NCI-H146 treated with DMSO at 0.1 percent for 48 hours (cell line): ENCODE data around the gene ZNF84.
A peak's percentile ranks its signal among the peaks of the same experiment; 100 is the strongest.

ENCODE experiments used
- DNase-seq: peaks from one replicate; lab custom pipeline; 2025; ENCODE audit not compliant: unreplicated experiment; lab: John Stamatoyannopoulos, UW

Gene ZNF84

DNA sequence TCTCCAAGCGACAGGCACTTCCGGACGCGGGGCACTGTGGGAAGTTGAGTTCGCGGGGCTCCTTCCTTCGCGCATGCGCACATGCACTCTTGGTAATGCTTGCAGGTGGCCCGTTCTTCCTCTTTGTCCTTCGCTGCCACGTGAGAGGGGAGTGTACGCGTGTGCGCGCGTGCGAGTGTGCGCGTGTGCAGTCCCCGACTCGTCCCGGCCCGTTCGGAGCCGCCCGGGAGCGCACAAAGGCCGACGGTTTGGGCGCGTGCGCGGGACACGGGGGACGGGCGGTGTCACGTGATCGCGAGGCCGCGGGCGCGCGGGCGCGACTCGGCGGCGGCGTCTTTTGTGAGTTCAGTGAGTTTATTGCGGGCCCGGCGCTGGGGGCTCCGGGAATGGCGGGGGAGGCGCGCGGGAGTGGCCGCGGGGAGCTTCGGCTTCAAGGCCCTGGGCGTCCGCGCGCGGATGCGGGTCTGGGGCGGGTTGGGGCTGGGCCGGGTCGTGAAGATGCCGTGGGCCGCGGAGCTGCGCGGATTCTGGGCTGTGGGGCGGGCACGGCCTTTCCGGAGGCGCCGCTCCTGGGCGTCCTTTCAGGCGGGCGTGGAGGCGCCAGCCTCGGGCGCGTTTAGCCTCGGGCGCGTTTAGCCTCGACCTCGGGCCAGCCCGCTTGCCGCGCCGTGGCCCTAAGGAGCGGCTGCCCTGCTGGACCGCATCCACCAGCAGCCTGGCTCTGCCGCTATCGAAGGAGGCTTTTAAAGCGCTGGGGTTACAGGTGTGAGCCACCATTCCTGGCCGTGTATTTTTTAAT is at the start of gene ZNF84:
Gene ZNF84, plus strand, starts transcription at position 303 of the 799 bp plus-strand sequence. CDS start 3,959 bp downstream, outside the sequence.
- peak; percentile 93 for DNase-seq

DNA sequence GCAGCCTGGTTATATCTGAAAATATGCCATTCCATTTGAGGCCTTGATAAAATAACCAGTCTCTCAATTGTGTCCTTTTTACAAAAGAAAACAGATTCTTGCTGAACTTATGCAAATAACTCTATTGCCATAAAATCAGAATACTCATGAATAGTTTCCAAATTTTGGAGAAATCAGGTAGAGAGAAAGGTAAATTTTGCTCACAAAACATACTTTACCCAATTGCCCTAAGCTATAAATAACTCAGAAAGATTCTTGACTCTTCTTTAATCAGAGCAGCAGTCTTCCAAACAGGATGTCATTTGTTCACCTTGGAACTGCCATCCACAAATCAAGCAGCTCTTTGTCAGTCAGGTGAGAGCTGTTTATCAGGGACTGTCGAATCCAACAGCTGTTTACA is 38.6 kb upstream of the ZNF84 start:
- no peak for DNase-seq

DNA sequence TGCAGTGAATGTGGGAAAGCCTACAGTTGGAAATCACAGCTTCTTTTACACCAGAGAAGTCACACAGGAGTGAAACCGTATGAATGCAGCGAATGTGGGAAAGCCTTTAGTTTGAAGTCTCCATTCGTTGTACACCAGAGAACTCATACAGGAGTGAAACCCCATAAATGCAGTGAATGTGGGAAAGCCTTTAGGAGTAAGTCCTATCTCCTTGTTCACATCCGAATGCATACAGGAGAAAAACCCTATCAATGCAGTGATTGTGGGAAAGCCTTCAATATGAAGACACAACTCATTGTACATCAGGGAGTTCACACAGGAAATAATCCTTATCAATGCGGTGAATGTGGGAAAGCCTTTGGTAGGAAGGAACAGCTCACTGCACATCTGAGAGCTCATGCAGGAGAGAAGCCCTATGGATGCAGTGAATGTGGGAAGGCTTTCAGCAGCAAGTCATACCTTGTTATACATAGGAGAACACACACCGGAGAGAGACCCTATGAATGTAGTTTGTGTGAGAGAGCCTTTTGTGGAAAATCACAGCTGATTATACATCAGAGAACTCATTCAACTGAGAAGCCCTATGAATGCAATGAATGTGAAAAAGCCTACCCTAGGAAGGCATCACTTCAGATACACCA is 26.5 kb upstream of the ZNF84 start:
- DNase-seq, result no peak

DNA sequence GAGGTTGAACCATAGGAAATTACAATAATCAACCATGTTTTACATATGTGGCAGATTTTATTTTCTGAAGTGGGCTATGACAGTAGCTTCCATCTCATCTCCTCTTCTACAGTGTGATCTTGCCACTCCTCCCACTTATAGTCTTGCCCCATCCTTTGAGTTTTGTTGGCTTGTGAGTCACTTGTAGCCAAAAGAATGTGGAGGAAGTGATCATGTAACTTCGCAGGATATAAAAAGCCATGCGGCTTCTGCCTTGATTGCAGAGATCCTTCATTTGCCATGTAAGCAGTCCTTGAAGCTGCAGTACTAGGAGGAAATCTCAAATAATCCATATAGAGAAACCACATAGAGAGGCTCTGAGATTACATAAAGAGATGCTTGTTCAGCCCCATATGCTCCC is 13.7 kb upstream of the ZNF84 start:
- no peak for DNase-seq

DNA sequence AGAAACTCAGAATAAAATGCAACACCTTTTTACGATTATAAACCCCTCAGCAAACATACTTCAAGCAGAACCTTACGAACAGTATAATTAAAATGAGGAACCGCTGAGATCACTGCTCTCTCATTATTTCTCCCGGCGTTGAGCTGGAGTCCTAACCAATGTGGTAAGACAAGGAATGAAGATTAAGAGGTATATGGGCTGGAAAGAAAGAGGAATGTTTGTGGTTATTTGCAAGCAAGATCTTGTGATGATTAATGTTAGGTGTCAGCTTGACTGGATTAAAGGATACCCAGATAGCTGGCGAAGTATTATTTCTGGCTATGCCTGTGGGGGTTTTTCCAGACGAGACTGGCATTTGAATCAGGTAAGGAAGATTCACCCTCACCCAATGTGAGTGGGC is 10.3 kb upstream of the ZNF84 start:
- no peak for DNase-seq

DNA sequence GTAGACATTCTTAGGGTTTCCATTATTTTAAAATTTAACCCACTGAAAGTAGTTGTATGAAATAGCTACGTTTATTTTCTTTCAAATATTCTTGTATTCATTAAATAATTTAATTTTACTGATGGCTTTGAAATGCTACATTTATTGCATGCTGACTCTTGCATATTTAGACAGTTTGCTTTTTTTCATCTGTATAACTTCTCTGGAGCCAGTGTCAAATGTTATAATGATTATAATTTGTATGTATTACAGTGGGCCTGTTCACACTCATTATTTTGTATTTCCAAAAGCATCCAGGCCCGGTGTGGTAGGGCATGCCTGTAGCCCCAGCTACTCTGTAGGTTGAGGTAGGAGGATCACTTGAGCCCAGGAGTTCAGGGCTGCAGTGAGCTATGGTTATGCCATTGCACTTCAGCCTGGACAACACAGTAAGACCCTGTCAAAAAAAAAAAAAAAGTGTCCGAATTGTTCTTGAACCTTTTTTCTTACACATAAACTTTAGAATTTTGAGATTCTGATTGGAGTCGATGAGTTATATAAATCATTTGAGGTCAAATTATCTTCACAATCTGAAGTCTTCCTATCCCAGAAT is 905 bp downstream of the ZNF84 start:
- DNase-seq, result no peak

DNA sequence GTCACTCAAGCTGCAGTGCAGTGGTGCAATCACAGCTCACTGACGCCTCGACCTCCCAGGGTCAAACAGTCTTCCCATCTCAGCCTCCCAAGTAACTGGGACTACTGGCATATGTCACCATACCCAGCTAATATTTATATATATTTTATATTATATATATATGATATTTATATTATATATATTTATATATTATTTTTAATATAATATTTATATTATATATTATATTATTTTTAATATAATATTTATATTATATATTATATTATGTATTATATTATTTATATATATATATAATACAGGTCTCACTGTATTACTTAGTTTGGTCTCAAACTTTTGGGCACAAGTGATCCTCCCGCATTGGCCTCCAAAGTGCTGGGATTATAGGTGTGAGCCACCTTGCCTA is 9.4 kb downstream of the ZNF84 start:
- DNase-seq, result no peak

DNA sequence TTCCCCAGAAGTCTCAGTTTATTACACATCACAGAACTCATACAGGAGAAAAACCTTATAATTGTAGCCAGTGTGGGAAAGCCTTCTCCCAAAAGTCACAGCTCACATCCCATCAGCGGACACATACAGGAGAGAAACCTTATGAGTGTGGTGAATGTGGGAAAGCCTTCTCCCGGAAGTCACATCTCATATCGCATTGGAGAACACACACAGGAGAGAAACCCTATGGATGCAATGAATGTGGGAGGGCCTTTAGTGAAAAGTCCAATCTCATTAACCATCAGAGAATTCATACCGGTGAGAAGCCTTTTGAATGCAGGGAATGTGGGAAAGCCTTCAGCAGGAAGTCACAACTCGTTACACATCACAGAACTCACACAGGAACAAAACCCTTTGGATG is 20.1 kb downstream of the ZNF84 start:
- no peak for DNase-seq

DNA sequence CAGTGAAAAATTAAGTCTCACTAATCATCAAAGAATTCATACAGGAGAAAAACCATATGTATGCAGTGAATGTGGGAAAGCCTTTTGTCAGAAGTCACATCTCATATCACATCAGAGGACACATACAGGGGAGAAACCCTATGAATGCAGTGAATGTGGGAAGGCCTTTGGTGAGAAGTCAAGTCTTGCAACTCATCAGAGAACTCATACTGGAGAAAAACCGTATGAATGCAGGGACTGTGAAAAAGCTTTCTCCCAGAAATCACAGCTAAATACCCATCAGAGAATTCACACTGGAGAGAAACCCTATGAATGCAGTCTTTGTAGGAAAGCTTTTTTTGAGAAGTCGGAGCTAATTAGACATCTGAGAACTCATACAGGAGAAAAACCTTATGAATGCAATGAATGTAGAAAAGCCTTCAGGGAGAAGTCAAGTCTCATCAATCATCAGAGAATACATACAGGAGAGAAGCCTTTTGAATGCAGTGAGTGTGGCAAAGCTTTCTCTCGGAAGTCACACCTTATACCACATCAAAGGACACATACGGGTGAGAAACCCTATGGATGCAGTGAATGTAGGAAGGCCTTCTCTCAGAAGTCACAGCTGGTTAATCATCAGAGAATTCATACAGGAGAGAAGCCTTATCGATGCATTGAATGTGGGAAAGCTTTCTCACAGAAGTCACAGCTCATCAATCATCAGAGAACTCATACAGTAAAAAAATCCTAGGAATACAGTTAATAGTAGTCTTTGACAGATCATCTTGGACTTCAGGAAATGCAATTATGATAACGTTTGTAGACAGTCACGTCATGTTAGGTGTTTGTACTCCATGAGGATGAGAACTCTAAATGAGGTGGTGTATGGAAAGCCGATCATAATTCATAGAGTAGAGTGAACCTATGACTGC is 21.1 kb downstream of the ZNF84 start:
- no peak for DNase-seq

DNA sequence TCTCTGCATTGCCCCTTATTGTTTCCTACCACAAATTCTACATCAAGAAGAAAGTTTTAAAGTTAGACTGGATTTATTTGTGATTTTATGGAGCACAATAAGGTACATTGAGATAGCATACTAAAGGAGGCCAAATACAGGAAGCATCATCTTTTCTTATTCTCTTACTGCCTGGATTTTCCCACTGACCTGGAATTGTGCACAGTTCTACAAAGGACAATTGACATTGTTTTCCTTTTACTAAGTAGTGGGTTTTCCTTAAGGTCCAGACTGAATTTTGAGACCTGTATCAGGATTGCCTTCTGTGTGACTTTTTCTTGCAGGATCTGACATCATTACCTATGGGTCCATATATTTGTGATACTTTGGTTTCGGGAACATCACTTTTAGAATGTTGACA is 24.6 kb downstream of the ZNF84 start:
- no peak for DNase-seq

DNA sequence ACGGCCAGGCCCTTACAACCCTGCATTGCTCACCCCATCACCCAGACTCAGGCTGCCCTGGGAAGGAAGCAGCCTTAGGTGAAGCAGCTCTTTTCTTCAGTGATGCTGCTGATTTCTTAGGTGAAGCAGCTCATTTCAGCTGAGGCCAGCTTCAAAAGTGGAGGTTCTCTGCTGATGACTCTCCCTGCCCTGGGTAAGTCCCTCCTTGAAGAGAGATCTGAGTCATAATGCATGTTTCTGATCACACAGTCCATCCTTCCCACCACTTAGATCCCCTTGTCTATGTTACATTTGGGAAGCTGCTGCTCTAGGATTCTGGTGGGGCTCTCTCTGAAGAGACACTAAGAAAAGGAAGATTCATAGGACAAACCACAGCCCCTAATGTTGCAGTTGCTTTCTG is 26.2 kb downstream of the ZNF84 start:
- no peak for DNase-seq

DNA sequence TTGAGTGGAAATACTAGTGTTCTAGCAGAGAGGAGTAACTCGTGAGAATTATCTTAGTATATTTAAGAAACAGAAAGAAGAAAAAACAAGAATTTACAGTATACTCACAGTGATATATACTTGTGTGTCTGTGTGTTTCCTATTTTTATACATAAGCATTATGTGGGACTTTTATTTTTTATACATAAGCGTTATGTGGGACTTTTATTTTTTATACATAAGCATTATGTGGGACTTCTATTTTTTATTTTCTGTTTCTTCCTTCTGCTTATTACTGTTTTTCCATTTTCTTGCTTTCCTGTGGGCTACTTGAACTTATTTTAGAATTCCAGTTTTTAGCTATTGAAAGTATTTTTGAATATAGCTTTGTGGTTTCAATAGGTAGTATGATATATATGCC is 36.5 kb downstream of the ZNF84 start:
- DNase-seq, result no peak

DNA sequence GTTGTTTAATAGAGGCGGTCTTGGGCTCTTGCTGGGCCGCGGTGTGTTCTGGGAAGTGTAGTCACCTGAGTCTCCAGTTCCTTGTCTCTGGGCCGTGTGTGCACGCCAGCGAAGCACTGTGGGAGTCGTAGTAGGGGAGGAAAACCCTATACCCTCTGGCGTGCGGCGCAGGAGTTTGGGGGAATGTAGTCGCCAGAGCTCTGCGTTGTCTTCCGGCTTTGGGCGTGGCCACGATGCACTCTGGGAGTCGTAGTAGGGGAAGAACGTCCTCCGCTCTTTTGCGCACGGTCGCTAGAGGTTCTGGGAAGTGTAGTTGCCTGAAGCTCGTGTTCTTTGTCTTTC is 42.7 kb downstream of the ZNF84 start:
- peak; percentile 98 for DNase-seq

DNA sequence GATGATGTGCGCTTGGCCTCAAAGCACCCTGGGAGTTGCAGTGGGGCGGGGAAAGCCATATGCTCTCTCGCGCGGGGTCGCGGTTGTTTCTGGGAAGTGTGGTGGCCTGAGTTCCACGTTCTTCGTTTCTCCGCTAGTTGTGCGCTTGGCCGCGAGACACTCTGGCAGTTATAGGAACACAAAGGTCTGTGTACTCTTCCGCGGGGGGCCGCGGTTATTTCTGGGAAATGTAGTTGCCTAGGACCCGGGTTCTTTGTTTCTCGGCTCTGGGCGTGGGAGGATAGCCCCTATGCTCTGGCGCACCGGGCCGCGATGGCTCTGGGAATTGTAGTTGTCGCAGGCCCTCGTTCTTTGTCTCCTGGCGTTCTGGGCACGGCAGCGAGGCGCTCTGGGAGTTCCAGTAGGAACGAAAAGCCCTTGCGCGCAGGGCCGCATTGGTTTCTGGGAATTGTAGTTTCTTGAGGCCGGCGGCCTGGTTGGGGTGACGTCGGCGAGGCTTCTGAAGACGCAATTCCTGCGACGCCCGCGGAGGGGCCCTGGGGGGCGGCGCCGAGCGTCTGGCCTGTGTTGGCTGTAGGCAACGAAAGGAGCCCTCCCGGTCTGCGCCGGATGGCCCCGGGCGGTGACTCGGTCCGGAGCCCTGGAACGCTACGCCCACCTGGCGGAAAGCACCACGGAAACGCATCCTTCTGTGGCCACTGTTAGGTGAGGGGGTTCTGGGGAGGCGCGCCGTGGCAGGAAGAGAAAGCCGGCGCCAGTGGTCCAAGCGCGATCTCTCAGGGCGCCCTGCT is 43.3 kb downstream of the ZNF84 start, which contains the start of gene ZNF140:
Gene ZNF140, plus strand, starts transcription at position 556 of the 791 bp plus-strand sequence. CDS start 398 bp downstream, outside the sequence.
- DNase-seq, result peak; percentile 95

DNA sequence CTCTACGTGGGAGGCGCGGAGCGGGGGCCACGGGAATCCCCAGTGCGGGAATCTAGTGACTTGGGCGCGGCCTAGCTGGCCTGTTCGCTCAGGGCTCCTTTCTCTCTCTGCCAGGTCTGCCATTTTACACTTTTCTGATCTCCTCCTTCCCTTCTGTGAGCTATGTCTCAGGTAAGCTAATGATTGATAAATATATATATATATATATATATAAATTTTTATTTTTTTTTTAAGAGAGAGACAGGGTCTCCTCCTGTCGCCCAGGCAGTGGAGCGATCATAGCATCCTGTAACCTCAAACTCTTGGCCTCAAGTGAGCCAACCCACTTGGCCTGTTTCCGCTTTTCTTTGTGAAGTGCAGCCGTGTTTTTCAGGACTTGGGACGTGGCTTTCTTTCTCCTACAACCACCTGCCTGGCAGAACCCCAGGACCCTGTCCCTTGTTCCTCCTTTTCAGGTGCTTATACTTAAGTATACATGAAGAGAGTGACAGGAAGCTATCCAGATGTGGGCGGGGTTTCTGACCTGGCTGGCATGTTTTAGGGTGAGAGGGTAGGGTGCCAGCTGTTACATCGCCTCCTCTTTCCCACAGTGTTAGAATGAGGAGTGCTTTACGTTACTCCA is 44.0 kb downstream of the ZNF84 start:
- peak; percentile 59 for DNase-seq

DNA sequence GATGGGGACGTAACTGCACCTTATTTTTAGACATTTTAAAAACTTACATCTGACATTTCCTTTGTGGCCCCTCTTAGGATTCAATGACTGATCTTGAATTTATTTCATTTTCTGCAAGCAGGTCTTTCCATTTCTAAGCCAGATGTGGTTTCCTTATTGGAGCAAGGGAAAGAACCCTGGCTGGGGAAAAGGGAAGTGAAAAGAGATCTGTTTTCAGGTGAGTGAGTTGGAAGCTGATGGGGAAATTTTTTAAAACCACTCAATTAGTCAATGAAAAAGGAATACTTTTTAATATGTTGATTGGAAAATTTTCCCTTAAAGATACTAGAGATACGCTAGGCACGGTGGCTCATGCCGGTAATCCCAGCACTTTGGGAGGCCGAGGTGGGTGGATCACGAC is 46.0 kb downstream of the ZNF84 start:
- no peak for DNase-seq

DNA sequence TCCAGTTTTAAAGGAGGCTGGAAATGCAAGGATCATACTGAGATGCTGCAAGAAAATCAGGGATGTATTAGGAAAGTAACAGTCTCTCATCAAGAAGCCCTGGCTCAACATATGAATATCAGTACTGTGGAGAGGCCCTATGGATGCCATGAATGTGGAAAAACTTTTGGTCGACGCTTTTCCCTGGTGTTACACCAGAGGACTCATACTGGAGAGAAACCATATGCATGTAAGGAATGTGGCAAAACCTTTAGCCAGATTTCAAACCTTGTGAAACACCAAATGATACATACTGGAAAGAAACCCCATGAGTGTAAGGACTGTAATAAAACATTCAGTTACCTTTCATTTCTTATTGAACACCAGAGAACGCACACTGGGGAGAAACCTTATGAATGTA is 68.3 kb downstream of the ZNF84 start:
- no peak for DNase-seq

DNA sequence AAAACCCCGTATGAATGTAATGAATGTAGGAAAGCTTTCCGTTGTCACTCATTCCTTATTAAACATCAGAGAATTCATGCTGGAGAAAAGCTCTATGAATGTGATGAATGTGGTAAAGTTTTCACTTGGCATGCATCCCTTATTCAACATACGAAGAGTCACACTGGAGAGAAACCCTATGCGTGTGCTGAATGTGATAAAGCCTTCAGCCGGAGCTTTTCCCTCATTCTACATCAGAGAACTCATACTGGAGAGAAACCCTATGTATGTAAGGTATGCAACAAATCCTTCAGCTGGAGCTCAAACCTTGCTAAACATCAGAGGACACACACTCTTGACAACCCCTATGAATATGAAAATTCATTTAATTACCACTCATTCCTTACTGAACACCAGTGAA is 68.9 kb downstream of the ZNF84 start:
- DNase-seq, result no peak

DNA sequence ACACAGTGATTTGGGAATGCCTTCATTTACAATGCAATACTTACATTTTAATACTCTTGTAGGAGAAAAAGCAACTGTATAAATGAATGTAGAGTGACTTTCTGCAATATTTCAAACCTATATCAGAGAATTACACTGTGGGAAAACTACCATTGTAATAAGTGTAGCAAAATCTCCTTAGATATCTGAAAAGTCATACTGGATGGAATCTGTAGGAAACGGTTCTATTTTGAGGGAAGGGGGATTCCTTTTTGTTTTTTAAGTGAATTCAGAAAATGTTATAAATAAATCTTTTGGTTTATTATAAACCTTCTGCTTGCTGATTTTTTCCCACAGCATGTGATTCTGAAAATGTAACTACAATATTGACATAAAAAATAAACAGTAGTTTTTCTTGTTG is 69.8 kb downstream of the ZNF84 start:
- DNase-seq, result no peak

DNA sequence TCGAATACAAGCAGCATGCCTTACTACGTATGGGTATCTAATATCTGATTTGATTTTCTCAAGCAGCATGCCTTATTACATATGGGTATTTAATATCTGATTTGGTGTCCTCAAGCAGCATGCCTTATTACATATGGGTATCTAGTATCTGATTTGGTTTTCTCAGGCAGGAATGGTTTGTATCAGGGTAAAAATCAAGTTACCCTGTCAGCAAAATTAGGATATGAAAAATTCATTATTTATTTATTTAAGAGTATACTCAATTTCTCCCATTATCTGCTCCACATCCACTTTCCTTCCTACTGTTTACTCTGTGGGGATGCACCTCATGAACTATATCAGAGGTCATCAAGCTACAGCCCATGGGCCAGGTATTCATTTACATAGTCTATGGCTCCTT is 70.8 kb downstream of the ZNF84 start:
- no peak for DNase-seq
